ENCODE measurements around the gene EHF. TPM values are rescaled to one million over a fixed set of nuclear protein-coding genes. Genes with fewer than 3 reads are reported as not detected.

The EHF gene
- total and polyA plus RNA-seq, 2 of the 13 experiments (the other 11 are each of a cell fraction or from before 2014, with no cell fraction given): 0.04 to 0.46 TPM

DNA sequence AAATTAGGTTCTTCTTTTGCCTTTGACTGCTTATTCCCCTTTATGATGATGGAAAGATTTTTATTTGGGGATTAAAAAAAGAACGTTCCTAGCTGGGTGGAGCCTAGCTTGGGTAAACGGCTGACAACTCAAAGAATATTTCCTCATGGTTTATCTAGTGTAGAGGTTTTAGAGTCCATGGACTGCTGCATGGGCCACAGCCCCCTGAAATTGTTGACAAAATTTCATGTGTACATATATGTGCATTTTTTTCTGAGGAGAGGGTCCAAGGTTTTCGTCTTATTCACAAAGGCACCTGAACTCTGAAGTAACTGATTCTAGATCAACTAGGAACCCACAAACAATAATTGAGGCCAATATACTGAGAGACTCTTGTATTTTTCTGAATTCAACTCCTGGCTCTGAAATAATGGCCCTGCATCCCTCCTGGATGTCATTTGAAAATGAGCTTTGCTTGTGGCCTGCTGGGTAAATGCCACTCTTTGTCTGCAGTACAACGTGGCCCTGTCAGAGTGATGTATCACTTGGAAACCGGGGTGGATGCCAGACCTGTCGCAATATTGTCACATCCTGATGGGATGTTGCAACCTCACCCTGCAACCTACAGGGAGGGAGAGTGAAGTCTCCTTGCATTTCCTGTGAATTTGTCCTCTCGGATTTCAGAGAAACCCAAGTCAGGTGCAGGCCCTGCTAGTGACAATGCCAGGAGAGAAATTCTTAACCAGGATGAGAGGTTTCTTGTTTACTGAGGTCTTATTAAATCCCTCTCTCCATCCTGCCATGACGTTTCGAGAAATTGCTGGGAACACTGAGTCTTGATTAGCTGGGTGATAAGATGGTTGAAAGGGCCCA lies 33.8 kb downstream of the EHF start (continued):
- TF ChIP-seq, protein P1, sequence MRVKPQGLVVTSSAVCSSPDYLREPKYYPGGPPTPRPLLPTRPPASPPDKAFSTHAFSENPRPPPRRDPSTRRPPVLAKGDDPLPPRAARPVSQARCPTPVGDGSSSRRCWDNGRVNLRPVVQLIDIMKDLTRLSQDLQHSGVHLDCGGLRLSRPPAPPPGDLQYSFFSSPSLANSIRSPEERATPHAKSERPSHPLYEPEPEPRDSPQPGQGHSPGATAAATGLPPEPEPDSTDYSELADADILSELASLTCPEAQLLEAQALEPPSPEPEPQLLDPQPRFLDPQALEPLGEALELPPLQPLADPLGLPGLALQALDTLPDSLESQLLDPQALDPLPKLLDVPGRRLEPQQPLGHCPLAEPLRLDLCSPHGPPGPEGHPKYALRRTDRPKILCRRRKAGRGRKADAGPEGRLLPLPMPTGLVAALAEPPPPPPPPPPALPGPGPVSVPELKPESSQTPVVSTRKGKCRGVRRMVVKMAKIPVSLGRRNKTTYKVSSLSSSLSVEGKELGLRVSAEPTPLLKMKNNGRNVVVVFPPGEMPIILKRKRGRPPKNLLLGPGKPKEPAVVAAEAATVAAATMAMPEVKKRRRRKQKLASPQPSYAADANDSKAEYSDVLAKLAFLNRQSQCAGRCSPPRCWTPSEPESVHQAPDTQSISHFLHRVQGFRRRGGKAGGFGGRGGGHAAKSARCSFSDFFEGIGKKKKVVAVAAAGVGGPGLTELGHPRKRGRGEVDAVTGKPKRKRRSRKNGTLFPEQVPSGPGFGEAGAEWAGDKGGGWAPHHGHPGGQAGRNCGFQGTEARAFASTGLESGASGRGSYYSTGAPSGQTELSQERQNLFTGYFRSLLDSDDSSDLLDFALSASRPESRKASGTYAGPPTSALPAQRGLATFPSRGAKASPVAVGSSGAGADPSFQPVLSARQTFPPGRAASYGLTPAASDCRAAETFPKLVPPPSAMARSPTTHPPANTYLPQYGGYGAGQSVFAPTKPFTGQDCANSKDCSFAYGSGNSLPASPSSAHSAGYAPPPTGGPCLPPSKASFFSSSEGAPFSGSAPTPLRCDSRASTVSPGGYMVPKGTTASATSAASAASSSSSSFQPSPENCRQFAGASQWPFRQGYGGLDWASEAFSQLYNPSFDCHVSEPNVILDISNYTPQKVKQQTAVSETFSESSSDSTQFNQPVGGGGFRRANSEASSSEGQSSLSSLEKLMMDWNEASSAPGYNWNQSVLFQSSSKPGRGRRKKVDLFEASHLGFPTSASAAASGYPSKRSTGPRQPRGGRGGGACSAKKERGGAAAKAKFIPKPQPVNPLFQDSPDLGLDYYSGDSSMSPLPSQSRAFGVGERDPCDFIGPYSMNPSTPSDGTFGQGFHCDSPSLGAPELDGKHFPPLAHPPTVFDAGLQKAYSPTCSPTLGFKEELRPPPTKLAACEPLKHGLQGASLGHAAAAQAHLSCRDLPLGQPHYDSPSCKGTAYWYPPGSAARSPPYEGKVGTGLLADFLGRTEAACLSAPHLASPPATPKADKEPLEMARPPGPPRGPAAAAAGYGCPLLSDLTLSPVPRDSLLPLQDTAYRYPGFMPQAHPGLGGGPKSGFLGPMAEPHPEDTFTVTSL (CRISPR knock-in tag; IDR thresholded peaks at IDR 0.05; ENCODE audit: borderline replicate concordance): peak; percentile 96
- TF ChIP-seq ZNF251 (CRISPR knock-in tag; IDR thresholded peaks at IDR 0.05) (no peak), AGO2 (optimal IDR thresholded peaks at IDR 0.05; ENCODE audit: low read depth, low read length) (no peak), ZNF225 (CRISPR knock-in tag; IDR thresholded peaks at IDR 0.05) (no peak), ZFAT (CRISPR knock-in tag; conservative IDR thresholded peaks at IDR 0.05) (no peak), CREM (IDR thresholded peaks at IDR 0.05) (peak; percentile 85), CREM (CRISPR knock-in tag; IDR thresholded peaks at IDR 0.05) (no peak), HES4 (CRISPR knock-in tag; IDR thresholded peaks at IDR 0.05; ENCODE audit: borderline replicate concordance) (no peak), ZNF264 (CRISPR knock-in tag; IDR thresholded peaks at IDR 0.05) (peak; percentile 91), KMT2B (CRISPR knock-in tag; IDR thresholded peaks at IDR 0.05) (no peak; the same call in 1 of the 2 replicates), FOXM1 (CRISPR knock-in tag; IDR thresholded peaks at IDR 0.05) (no peak), SIX4 (CRISPR knock-in tag; IDR thresholded peaks at IDR 0.05) (peak; percentile 96), ZKSCAN8 (CRISPR knock-in tag; IDR thresholded peaks at IDR 0.05; ENCODE audit: borderline replicate concordance) (no peak), REXO4 (CRISPR knock-in tag; IDR thresholded peaks at IDR 0.05; ENCODE audit: borderline replicate concordance) (no peak), NFYC (CRISPR knock-in tag; IDR thresholded peaks at IDR 0.05) (peak; percentile 41), KDM2A (CRISPR knock-in tag; IDR thresholded peaks at IDR 0.05; ENCODE audit: borderline replicate concordance, low read depth) (peak; percentile 89)
- TF ChIP-seq, protein P2, sequence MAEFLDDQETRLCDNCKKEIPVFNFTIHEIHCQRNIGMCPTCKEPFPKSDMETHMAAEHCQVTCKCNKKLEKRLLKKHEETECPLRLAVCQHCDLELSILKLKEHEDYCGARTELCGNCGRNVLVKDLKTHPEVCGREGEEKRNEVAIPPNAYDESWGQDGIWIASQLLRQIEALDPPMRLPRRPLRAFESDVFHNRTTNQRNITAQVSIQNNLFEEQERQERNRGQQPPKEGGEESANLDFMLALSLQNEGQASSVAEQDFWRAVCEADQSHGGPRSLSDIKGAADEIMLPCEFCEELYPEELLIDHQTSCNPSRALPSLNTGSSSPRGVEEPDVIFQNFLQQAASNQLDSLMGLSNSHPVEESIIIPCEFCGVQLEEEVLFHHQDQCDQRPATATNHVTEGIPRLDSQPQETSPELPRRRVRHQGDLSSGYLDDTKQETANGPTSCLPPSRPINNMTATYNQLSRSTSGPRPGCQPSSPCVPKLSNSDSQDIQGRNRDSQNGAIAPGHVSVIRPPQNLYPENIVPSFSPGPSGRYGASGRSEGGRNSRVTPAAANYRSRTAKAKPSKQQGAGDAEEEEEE (CRISPR knock-in tag; IDR thresholded peaks at IDR 0.05; ENCODE audit: borderline replicate concordance): no peak
- TF ChIP-seq, protein P3, sequence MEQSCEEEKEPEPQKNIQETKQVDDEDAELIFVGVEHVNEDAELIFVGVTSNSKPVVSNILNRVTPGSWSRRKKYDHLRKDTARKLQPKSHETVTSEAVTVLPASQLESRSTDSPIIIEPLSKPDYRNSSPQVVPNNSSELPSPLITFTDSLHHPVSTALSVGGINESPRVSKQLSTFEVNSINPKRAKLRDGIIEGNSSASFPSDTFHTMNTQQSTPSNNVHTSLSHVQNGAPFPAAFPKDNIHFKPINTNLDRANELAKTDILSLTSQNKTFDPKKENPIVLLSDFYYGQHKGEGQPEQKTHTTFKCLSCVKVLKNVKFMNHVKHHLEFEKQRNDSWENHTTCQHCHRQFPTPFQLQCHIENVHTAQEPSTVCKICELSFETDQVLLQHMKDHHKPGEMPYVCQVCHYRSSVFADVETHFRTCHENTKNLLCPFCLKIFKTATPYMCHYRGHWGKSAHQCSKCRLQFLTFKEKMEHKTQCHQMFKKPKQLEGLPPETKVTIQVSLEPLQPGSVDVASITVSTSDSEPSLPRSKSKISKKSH (CRISPR knock-in tag; IDR thresholded peaks at IDR 0.05; ENCODE audit: borderline replicate concordance): no peak
- TF ChIP-seq, protein P4, sequence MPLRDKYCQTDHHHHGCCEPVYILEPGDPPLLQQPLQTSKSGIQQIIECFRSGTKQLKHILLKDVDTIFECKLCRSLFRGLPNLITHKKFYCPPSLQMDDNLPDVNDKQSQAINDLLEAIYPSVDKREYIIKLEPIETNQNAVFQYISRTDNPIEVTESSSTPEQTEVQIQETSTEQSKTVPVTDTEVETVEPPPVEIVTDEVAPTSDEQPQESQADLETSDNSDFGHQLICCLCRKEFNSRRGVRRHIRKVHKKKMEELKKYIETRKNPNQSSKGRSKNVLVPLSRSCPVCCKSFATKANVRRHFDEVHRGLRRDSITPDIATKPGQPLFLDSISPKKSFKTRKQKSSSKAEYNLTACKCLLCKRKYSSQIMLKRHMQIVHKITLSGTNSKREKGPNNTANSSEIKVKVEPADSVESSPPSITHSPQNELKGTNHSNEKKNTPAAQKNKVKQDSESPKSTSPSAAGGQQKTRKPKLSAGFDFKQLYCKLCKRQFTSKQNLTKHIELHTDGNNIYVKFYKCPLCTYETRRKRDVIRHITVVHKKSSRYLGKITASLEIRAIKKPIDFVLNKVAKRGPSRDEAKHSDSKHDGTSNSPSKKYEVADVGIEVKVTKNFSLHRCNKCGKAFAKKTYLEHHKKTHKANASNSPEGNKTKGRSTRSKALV (CRISPR knock-in tag; IDR thresholded peaks at IDR 0.05): no peak

All from HepG2 (cell line).